ENCODE results near the gene MAPK8.

- TF ChIP-seq CTCF (IDR thresholded peaks at IDR 0.05), result no peak
- no peak for TF ChIP-seq POLR2AphosphoS5 (IDR thresholded peaks at IDR 0.05)
These were observed 164.7 kb downstream of the MAPK8 start for GRCh38 chr10:48470893-48471805.

Data from transverse colon (tissue), 4 donors.